ENCODE measurements around the gene LIFR. TPM values are rescaled to one million over a fixed set of nuclear protein-coding genes. Genes with fewer than 3 reads are reported as not detected.

LIFR gene
- total and polyA plus RNA-seq, 2 of the 4 experiments (the other 2 are of a cell fraction) = 1.9 to 10.4 TPM

DNA sequence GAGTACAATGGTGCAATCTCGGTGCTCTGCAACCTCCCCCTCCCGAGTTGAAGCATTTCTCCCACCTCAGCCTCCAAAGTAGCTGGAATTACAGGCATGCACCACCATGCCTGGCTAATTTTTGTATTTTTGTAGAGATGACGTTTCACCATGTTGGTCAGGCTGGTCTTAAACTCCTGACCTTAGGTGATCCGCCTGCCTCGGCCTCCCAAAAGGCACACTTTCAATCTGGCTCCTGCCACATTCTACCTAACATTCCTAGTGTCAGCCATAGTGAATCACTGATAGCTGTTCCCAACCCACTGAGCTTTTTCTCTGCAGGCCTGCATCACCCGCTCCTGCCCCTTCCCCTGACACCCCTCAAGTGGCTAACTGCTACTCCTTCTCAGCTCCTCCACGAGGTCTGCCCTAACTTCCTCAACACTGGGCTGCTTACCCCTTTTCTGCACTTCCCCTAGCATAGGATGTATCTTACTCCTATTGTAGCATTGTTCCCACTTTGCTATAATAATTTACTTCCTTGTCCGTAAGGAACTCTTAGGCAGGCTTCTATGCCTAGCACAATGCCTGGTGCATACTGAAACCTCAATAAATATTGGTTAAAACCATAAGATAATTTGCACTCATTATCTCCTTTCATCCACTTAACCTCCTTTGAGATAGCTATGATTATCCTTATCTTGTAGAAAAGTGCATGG is 42.0 kb upstream of the LIFR start (continued):
- TF ChIP-seq USF2 (IDR thresholded peaks at IDR 0.05; ENCODE audit: low read depth, low read length) = no peak

DNA sequence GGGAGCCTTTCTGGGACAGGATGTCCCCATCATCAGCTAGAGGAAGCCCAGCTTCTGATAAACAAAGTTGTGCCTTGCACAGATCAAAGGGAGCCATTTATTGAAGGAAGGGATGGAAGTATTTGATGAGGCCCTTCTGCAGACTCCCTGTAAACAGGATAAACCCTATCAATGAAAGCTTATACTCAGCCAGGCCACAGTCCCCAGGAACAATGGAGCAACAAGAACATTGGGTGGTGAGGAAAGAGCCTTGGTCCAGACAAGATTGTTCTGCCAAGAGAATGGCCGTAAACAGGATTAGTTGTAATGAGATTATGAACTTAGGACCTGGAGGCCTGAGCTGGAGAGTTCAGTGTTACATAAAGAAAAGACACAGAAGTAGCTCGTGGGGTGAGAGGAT is 40.5 kb upstream of the LIFR start:
- no peak overlapping the region for H3K18ac ChIP-seq (ENCODE audit: low read depth, low read length)
- in situ Hi-C loops (cut with MboI; ENCODE audit: low sequenced_read_pairs) (no loop called here), dilution Hi-C loops (cut with HindIII; ENCODE audit: low sequenced_read_pairs, unreplicated experiment) (no loop called here), intact Hi-C loops (cut with micrococcal nuclease) (no loop called here)
- peaks cover 5% of the 10 kb centered on the region; the same call in 1 of the 2 replicates for H4K20me1 ChIP-seq (ENCODE audit: insufficient read depth, low read length)
- peaks cover 18% of the 10 kb centered on the region for H3K9me1 ChIP-seq (ENCODE audit: insufficient read depth, low read length)
- H2AK5ac ChIP-seq (ENCODE audit: low read depth, low read length) = no peak overlapping the region
- no peak overlapping the region for H3K4me3 ChIP-seq (ENCODE audit: insufficient read depth, low read depth, low read length)
- no peak overlapping the region for H2AK9ac ChIP-seq (replicated peaks; ENCODE audit: low read depth, low read length, poor library complexity)
- H3K4me1 ChIP-seq (ENCODE audit: control insufficient read depth, insufficient read depth, low read length) = peaks cover 14% of the 10 kb centered on the region
- no peaks in the 10 kb centered on the region for H3K79me1 ChIP-seq (ENCODE audit: low read depth in 1 of 2, low read length in 2 of 2)
- H4K91ac ChIP-seq (ENCODE audit: insufficient read depth, low read depth, low read length) = no peak overlapping the region
- H3K56ac ChIP-seq (ENCODE audit: extremely low read depth, insufficient read depth, low read length) = no peak overlapping the region
- peaks cover 2% of the 10 kb centered on the region; the same call in 1 of the 2 replicates for H3K27me3 ChIP-seq (ENCODE audit: control insufficient read depth, insufficient read depth, low read length)
- CTCF ChIA-PET = no interaction called here
- H3K27ac ChIP-seq (ENCODE audit: insufficient read depth, low read length) = no peak overlapping the region
- no peak overlapping the region for H2AFZ ChIP-seq (replicated peaks; ENCODE audit: low read length, poor library complexity)
- no peak overlapping the region for H3K9ac ChIP-seq (ENCODE audit: low read depth, low read length)
- no peak overlapping the region for H3K4me2 ChIP-seq (ENCODE audit: low read depth, low read length)
- BruUV-seq (replicated peaks) = no TSS peak
- no peak overlapping the region for H3K23ac ChIP-seq (ENCODE audit: low read depth, low read length)
- H4K8ac ChIP-seq (ENCODE audit: low read depth in 2 of 2, low read length in 2 of 2) = no peak overlapping the region
- H3K14ac ChIP-seq (replicated peaks; ENCODE audit: low read depth, low read length) = no peak overlapping the region
- no peak overlapping the region for H4K5ac ChIP-seq (ENCODE audit: low read depth, low read length)
- no peak overlapping the region for H2BK120ac ChIP-seq (ENCODE audit: low read depth, low read length)
- no peak for ATAC-seq (ENCODE audit: low read depth)
- no peak for DNase-seq
- no peaks in the 10 kb centered on the region for H3K36me3 ChIP-seq (ENCODE audit: control insufficient read depth, insufficient read depth, low read length)
- POLR2A ChIA-PET (ENCODE audit: unreplicated experiment) = no interaction called here
- no peak overlapping the region for H2BK5ac ChIP-seq (ENCODE audit: low read depth, low read length, poor library complexity, severe bottlenecking)
- H3K4ac ChIP-seq (ENCODE audit: low read depth, low read length) = peak overlapping the region; percentile 15; the same call in 1 of the 2 replicates
- no peak overlapping the region for H2BK15ac ChIP-seq (ENCODE audit: low read depth, low read length)
- H3K9me3 ChIP-seq (ENCODE audit: control insufficient read depth, insufficient read depth, low read length) = no peaks in the 10 kb centered on the region
- WGBS, 2 experiments (ENCODE audit: extremely low coverage in 2 of 2, insufficient read length in 1 of 2) = 100% methylated on average over 1 of the region's 2 CpGs; no CpG with 5 or more reads in 1 of the 2 experiments
- H2BK20ac ChIP-seq (ENCODE audit: low read depth, low read length) = no peak overlapping the region
- TF ChIP-seq, protein P1, sequence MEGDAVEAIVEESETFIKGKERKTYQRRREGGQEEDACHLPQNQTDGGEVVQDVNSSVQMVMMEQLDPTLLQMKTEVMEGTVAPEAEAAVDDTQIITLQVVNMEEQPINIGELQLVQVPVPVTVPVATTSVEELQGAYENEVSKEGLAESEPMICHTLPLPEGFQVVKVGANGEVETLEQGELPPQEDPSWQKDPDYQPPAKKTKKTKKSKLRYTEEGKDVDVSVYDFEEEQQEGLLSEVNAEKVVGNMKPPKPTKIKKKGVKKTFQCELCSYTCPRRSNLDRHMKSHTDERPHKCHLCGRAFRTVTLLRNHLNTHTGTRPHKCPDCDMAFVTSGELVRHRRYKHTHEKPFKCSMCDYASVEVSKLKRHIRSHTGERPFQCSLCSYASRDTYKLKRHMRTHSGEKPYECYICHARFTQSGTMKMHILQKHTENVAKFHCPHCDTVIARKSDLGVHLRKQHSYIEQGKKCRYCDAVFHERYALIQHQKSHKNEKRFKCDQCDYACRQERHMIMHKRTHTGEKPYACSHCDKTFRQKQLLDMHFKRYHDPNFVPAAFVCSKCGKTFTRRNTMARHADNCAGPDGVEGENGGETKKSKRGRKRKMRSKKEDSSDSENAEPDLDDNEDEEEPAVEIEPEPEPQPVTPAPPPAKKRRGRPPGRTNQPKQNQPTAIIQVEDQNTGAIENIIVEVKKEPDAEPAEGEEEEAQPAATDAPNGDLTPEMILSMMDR (conservative IDR thresholded peaks at IDR 0.05; ENCODE audit: low read depth, low read length) = no peak
- TF ChIP-seq POLR2A (IDR thresholded peaks at IDR 0.05; ENCODE audit: low read depth, low read length) (no peak), RFX5 (IDR thresholded peaks at IDR 0.05; ENCODE audit: low read depth, low read length) (no peak), NFE2L2 (IDR thresholded peaks at IDR 0.05; ENCODE audit: low read depth, low read length) (no peak), FOS (IDR thresholded peaks at IDR 0.05; ENCODE audit: low read depth, low read length) (no peak), RAD21 (IDR thresholded peaks at IDR 0.05; ENCODE audit: low read length) (no peak), CHD1 (IDR thresholded peaks at IDR 0.05; ENCODE audit: low read depth, low read length) (no peak), SMC3 (IDR thresholded peaks at IDR 0.05; ENCODE audit: low read depth, low read length) (no peak), MAFK (IDR thresholded peaks at IDR 0.05; ENCODE audit: low read depth, low read length) (no peak)
